GM18502 (cell line): ENCODE data around the gene PGBD5.
"Not testable (repeated sequence)": the region's sequence is repeated elsewhere in the genome, so short reads cannot be mapped to it uniquely, and the experiment has no call there.

Source experiments
- ATAC-seq: cut with Tn5 transposase; IDR thresholded peaks from one replicate; pipeline ENCODE4 v1.9.1; 2021; ENCODE audit warnings: mild to moderate bottlenecking; ENCODE audit not compliant: unreplicated experiment, poor library complexity

PGBD5 gene

GRCh38 chr1:230426246-230427093, at the start of gene PGBD5:
Gene PGBD5 (minus strand): TSS chr1:230426332. CDS start chr1:230425928, 404 bp downstream.
- peak; percentile 90 for ATAC-seq

- ATAC-seq: not testable (repeated sequence)
These were observed 48.8 kb upstream of the PGBD5 start for GRCh38 chr1:230474924-230475323.

GRCh38 chr1:230470750-230471149, 44.6 kb upstream of the PGBD5 start:
- not testable (repeated sequence) for ATAC-seq

GRCh38 chr1:230469271-230469670, 43.1 kb upstream of the PGBD5 start:
- ATAC-seq: no peak

GRCh38 chr1:230465691-230466090, 39.6 kb upstream of the PGBD5 start:
- ATAC-seq: no peak

- ATAC-seq: no peak
These were observed 38.5 kb upstream of the PGBD5 start for GRCh38 chr1:230464671-230465070.

- ATAC-seq: no peak
These were observed 37.6 kb upstream of the PGBD5 start for GRCh38 chr1:230463760-230464159.

GRCh38 chr1:230463326-230463725, 37.2 kb upstream of the PGBD5 start:
- ATAC-seq: no peak

GRCh38 chr1:230459465-230459864, 33.3 kb upstream of the PGBD5 start:
- no peak for ATAC-seq

- no peak for ATAC-seq
These were observed 32.4 kb upstream of the PGBD5 start for GRCh38 chr1:230458509-230458908.

GRCh38 chr1:230456478-230456877, 30.3 kb upstream of the PGBD5 start:
- ATAC-seq: no peak

- ATAC-seq: no peak
These were observed 29.2 kb upstream of the PGBD5 start for GRCh38 chr1:230455291-230455690.

- ATAC-seq: no peak
These were observed 27.2 kb upstream of the PGBD5 start for GRCh38 chr1:230453377-230453776.

- no peak for ATAC-seq
These were observed 15.3 kb upstream of the PGBD5 start for GRCh38 chr1:230441183-230442029.

GRCh38 chr1:230435108-230435507, 9.0 kb upstream of the PGBD5 start:
- ATAC-seq: no peak

- ATAC-seq: no peak
These were observed 5.4 kb upstream of the PGBD5 start for GRCh38 chr1:230431527-230431926.

GRCh38 chr1:230430499-230430898, 4.4 kb upstream of the PGBD5 start:
- no peak for ATAC-seq

GRCh38 chr1:230429067-230429735, 3.1 kb upstream of the PGBD5 start:
- no peak for ATAC-seq

GRCh38 chr1:230427981-230428380, 1.8 kb upstream of the PGBD5 start:
- ATAC-seq: no peak

GRCh38 chr1:230427094-230427876, 1.2 kb upstream of the PGBD5 start:
- no peak for ATAC-seq
